HG03280 (cell line): ENCODE results near the gene TRMT13.
A peak's percentile ranks its signal among the peaks of the same experiment; 100 is the strongest.
"Not testable (repeated sequence)": the region's sequence is repeated elsewhere in the genome, so short reads cannot be mapped to it uniquely, and the experiment has no call there.

ENCODE experiments used
- ATAC-seq: cut with Tn5 transposase; IDR thresholded peaks from one replicate; pipeline ENCODE4 v1.9.1; 2021; ENCODE audit warnings: mild to moderate bottlenecking, moderate library complexity; ENCODE audit not compliant: unreplicated experiment

Gene TRMT13

GRCh38 chr1:100152271-100152670 lies 19.3 kb downstream of the TRMT13 start:
- ATAC-seq: no peak

- ATAC-seq: no peak
Measured at GRCh38 chr1:100162881-100163280, 29.9 kb downstream of the TRMT13 start.

GRCh38 chr1:100164216-100164615 lies 31.3 kb downstream of the TRMT13 start:
- ATAC-seq: no peak

- no peak for ATAC-seq
Measured at GRCh38 chr1:100164702-100165101, 31.7 kb downstream of the TRMT13 start.

- no peak for ATAC-seq
Measured at GRCh38 chr1:100168051-100168450, 35.1 kb downstream of the TRMT13 start.

GRCh38 chr1:100177295-100178041 lies 44.5 kb downstream of the TRMT13 start:
- no peak for ATAC-seq

DNA sequence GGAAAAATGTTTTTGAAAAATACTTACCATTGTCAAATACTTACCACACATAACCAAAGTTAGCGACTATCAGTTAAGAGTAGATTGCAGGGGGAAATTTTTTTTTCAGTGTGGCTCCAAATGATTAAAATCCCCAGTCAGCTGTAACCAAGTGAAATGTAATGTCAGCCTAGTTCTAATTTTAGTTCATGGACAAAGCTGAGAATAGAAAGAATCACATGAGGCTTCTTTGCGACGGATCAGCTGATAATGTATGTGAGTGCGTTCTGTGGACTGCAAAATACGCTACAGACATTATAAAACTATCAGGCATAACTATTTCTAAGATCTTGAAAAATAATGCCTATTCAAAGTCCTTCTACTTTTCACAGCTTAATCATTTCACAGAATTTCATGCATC lies 45.1 kb downstream of the TRMT13 start, which contains the start of gene LRRC39:
Gene LRRC39, minus strand, starts transcription at position 166 of the 400 bp plus-strand sequence. CDS start 9,740 bp downstream, outside the sequence.
- ATAC-seq: no peak

- no peak for ATAC-seq
Measured at GRCh38 chr1:100183370-100183769, 50.4 kb downstream of the TRMT13 start.

DNA sequence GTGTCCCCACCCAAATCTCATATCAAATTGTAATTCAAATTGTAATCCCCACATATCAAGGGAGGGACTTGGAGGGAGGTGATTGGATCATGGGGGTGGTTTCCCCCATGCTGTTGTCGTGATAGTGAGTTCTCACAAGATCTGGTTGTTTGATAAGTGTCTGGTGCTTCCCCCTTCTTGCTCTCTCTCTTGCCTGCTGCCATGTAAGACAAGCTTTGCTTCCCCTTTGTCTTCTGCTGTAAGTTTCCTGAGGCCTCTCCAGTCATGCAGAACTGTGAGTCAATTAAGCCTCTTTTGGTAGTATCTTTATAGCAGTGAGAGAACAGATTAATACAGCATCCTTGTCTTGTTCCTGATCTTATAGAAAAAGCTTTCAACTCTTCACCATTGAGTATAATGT lies 51.6 kb downstream of the TRMT13 start:
- peak; percentile 54 for ATAC-seq

GRCh38 chr1:100187912-100188311 lies 54.9 kb downstream of the TRMT13 start:
- no peak for ATAC-seq

- ATAC-seq: no peak
Measured at GRCh38 chr1:100188617-100189016, 55.7 kb downstream of the TRMT13 start.

- no peak for ATAC-seq
Measured at GRCh38 chr1:100198596-100198995, 65.6 kb downstream of the TRMT13 start.

DNA sequence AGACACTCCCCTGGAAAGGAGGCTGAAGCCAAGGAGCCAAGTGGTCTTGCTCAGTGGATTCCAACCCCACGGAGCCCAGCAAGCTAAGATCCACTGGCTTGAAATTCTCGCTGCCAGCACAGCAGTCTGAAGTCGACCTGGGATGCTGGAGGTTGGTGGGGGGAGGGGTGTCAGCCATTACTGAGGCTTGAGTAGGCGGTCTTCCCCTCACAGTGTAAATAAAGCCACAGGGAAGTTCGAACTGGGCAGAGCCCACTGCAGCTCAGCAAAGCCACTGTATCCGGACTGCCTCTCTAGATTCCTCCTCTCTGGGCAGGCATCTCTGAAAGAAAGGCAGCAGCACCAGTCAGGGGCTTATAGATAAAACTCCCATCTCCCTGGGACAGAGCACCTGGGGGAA lies 67.1 kb downstream of the TRMT13 start:
- ATAC-seq: not testable (repeated sequence)
